Limb (tissue), 2 donors: ENCODE results near the gene GATAD2A.

Experiments
- DNase-seq, 2 donors: peaks; one replicate each; pipeline ENCODE4 v3.0.0-alpha.2; 2016; ENCODE audit errors: extremely low spot score in 2 of 2

The GATAD2A gene

GRCh38 chr19:19420570-19421298, 15.3 kb downstream of the GATAD2A start:
- DNase-seq = no peak

- DNase-seq = no peak
Measured at GRCh38 chr19:19421299-19421696, 15.8 kb downstream of the GATAD2A start.

GRCh38 chr19:19422156-19422555, 16.7 kb downstream of the GATAD2A start:
- DNase-seq = no peak

GRCh38 chr19:19423322-19423721, 17.8 kb downstream of the GATAD2A start:
- no peak for DNase-seq

- no peak for DNase-seq
Measured at GRCh38 chr19:19425170-19425875, 19.8 kb downstream of the GATAD2A start.

- DNase-seq = no peak
Measured at GRCh38 chr19:19426216-19426615, 20.7 kb downstream of the GATAD2A start.

- DNase-seq = no peak
Measured at GRCh38 chr19:19426799-19427198, 21.3 kb downstream of the GATAD2A start.

- DNase-seq = no peak
Measured at GRCh38 chr19:19427302-19427701, 21.8 kb downstream of the GATAD2A start.

GRCh38 chr19:19427944-19428343, 22.5 kb downstream of the GATAD2A start:
- no peak for DNase-seq

GRCh38 chr19:19428746-19429145, 23.3 kb downstream of the GATAD2A start:
- DNase-seq = no peak

- no peak for DNase-seq
Measured at GRCh38 chr19:19429361-19429760, 23.9 kb downstream of the GATAD2A start.

- DNase-seq = no peak
Measured at GRCh38 chr19:19432732-19433131, 27.3 kb downstream of the GATAD2A start.

- no peak for DNase-seq
Measured at GRCh38 chr19:19433666-19434213, 28.3 kb downstream of the GATAD2A start.

- no peak for DNase-seq
Measured at GRCh38 chr19:19434483-19435045, 29.1 kb downstream of the GATAD2A start.

GRCh38 chr19:19436137-19436691, 30.7 kb downstream of the GATAD2A start:
- DNase-seq = no peak

GRCh38 chr19:19438366-19439175, 33.1 kb downstream of the GATAD2A start:
- no peak for DNase-seq

- no peak for DNase-seq
Measured at GRCh38 chr19:19439176-19439482, 33.7 kb downstream of the GATAD2A start.

- DNase-seq = no peak
Measured at GRCh38 chr19:19443283-19443682, 37.8 kb downstream of the GATAD2A start.

GRCh38 chr19:19443902-19444680, 38.6 kb downstream of the GATAD2A start:
- no peak for DNase-seq

- DNase-seq = no peak
Measured at GRCh38 chr19:19444681-19445155, 39.2 kb downstream of the GATAD2A start.

- no peak for DNase-seq
Measured at GRCh38 chr19:19445288-19445687, 39.8 kb downstream of the GATAD2A start.
